B cell (primary cell): ENCODE measurements around the gene DNAJB6. TPM values are rescaled to one million over a fixed set of nuclear protein-coding genes. Genes with fewer than 3 reads are reported as not detected.

ENCODE experiments used
- ATAC-seq: fragments of 200-7000 bp; cut with Tn5 transposase; one replicate; pipeline ENCODE4 v1.10.0; 2021; ENCODE audit warnings: low read depth, mild to moderate bottlenecking, moderate number of reproducible peaks, moderate library complexity
- CTCF ChIA-PET: fragments of 350-600 bp; sonication (Branson Sonifier 250); formaldehyde crosslinking; loops from one replicate; lab custom pipeline; 2021; ENCODE audit warnings: antibody characterized with exemption, inconsistent platforms; lab: Charles Lee
- POLR2A ChIA-PET: fragments of 350-600 bp; sonication (Branson Sonifier 250); formaldehyde crosslinking; loops from one replicate; lab custom pipeline; 2021; ENCODE audit warnings: antibody characterized with exemption; lab: Charles Lee
- DNase-seq: peaks from one replicate; pipeline ENCODE4 v3.0.0; 2013
- H2AFZ ChIP-seq: 2 replicates; pipeline ENCODE4 v1.6.1; 2012; ENCODE audit warnings: mild to moderate bottlenecking, low read depth, low read length; ENCODE audit not compliant: insufficient read depth, poor library complexity, severe bottlenecking
- H3K27ac ChIP-seq, 2 donors: 1 replicate in 1 of 2; 2 replicates in 1 of 2; pipeline ENCODE4 v1.5.1; 2012 to 2013; ENCODE audit warnings: low read length in 2 of 2, mild to moderate bottlenecking in 2 of 2, moderate library complexity in 1 of 2
- H3K27me3 ChIP-seq, 4 experiments: fragments of 200-600 bp in 1 of 4; sonication (generic) in 1 of 4; replicated peaks in 1 of 4; 1 replicate in 2 of 4; 2 replicates in 2 of 4; pipeline versions ENCODE4 v1.6.1 to v1.7.0; 2013 to 2016; ENCODE audit warnings: low read length in 3 of 4, mild to moderate bottlenecking in 2 of 4, mixed read lengths in 1 of 4, moderate library complexity in 1 of 4; ENCODE audit not compliant: insufficient read depth in 4 of 4, control insufficient read depth in 3 of 4; ENCODE audit errors: control extremely low read depth in 1 of 4
- H3K36me3 ChIP-seq, 2 experiments: replicated peaks in 1 of 2; 1 replicate in 1 of 2; 2 replicates in 1 of 2; pipeline versions ENCODE4 v1.6.1 to v1.7.1; 2013; ENCODE audit warnings: low read length in 1 of 2; ENCODE audit not compliant: insufficient read depth in 2 of 2, control insufficient read depth in 1 of 2; ENCODE audit errors: control extremely low read depth in 1 of 2, extremely low read depth in 1 of 2
- H3K4me1 ChIP-seq, 2 donors: fragments of 200-600 bp in 1 of 2; sonication (generic) in 1 of 2; 1 replicate in 1 of 2; 2 replicates in 1 of 2; pipeline versions ENCODE4 v1.5.1 to v1.6.1; 2013 to 2017; ENCODE audit warnings: low read length in 2 of 2; ENCODE audit not compliant: control insufficient read depth in 2 of 2, insufficient read depth in 2 of 2
- H3K4me2 ChIP-seq: replicated peaks from 2 replicates; pipeline ENCODE3; 2012; ENCODE audit warnings: mild to moderate bottlenecking, low read depth, low read length; ENCODE audit not compliant: poor library complexity, severe bottlenecking
- H3K4me3 ChIP-seq, 5 experiments: fragments of 200-600 bp in 1 of 5; sonication (generic) in 1 of 5; 1 replicate in 3 of 5; 2 replicates in 2 of 5; pipeline versions ENCODE4 v1.5.1 to v1.7.0; 2011 to 2016; ENCODE audit warnings: low read length in 4 of 5, mild to moderate bottlenecking in 4 of 5, low read depth in 2 of 5, control low read depth in 1 of 5, moderate library complexity in 1 of 5; ENCODE audit not compliant: insufficient read depth in 1 of 5; ENCODE audit errors: control extremely low read depth in 1 of 5, extremely low read depth in 1 of 5
- H3K79me2 ChIP-seq: fragments of 200-600 bp; sonication (generic); one replicate; pipeline ENCODE4 v1.6.0; 2016; ENCODE audit warnings: low read length; ENCODE audit not compliant: control insufficient read depth, insufficient read depth
- H3K9ac ChIP-seq: fragments of 200-600 bp; sonication (generic); 2 replicates; pipeline ENCODE4 v1.6.1; 2017; ENCODE audit warnings: mild to moderate bottlenecking, low read length, moderate library complexity
- H3K9me3 ChIP-seq, 3 donors: one replicate each; pipeline versions ENCODE4 v1.6.1 to v1.7.1; 2013; ENCODE audit warnings: low read length in 2 of 3; ENCODE audit not compliant: control insufficient read depth in 2 of 3, insufficient read depth in 1 of 3; ENCODE audit errors: control extremely low read depth in 1 of 3
- H4K20me1 ChIP-seq: 2 replicates; pipeline ENCODE4 v1.6.0; 2012; ENCODE audit warnings: mild to moderate bottlenecking, low read length; ENCODE audit not compliant: insufficient read depth, control insufficient read depth, poor library complexity, severe bottlenecking
- H3K27ac Mint-ChIP-seq: one replicate; pipeline ENCODE4 v1.8.0; 2021; ENCODE audit warnings: mixed read lengths
- H3K27me3 Mint-ChIP-seq: one replicate; pipeline ENCODE4 v1.8.0; 2021; ENCODE audit warnings: mixed read lengths
- H3K4me1 Mint-ChIP-seq: one replicate; pipeline ENCODE4 v1.8.0; 2021; ENCODE audit warnings: mixed read lengths
- H3K4me3 Mint-ChIP-seq: one replicate; pipeline ENCODE4 v1.8.0; 2021; ENCODE audit warnings: mixed read lengths
- H3K9me3 Mint-ChIP-seq: one replicate; pipeline ENCODE4 v1.8.0; 2022; ENCODE audit warnings: mixed read lengths; ENCODE audit not compliant: insufficient read depth
- CTCF ChIP-seq: fragments of 200-600 bp; IDR thresholded peaks from one replicate; pipeline ENCODE4 v1.8.0; 2022; ENCODE audit warnings: antibody characterized with exemption, mild to moderate bottlenecking
- EZH2 ChIP-seq: IDR thresholded peaks from 2 replicates; pipeline ENCODE4 v1.6.1; 2012; ENCODE audit warnings: borderline replicate concordance, low read depth, mild to moderate bottlenecking, moderate library complexity, low read length; ENCODE audit not compliant: insufficient read depth, poor library complexity, severe bottlenecking
- WGBS: methylation state at CpG from one replicate; pipeline ENCODE4 v1.1.5; 2013; ENCODE audit warnings: missing lambda C conversion rate; ENCODE audit not compliant: insufficient coverage; 5-methylcytosine and 5-hydroxymethylcytosine counted together
- intact Hi-C: fragments of 100-400 bp; cut with micrococcal nuclease; formaldehyde crosslinking; loops from one replicate; pipeline ENCODE4 v1.10.0; 2022
- polyA plus RNA-seq: library from polyadenylated mRNA; depleted of rRNA; stranded (reverse); fragments of >200 nt; gene quantifications from 2 replicates; pipeline ENCODE4 v1.2.3, GENCODE V29; 2012
- total RNA-seq, 2 donors: library from RNA; stranded (reverse); fragments of 120-200 nt in 1 of 2; gene quantifications; 1 replicate in 1 of 2; 2 replicates in 1 of 2; pipeline versions ENCODE4 v1.2.3 to v1.2.4, GENCODE V29; 2013 to 2022

The DNAJB6 gene
- total and polyA plus RNA-seq, 2 donors (not counting 1 experiment from before 2014, with no cell fraction given), result 22.4 to 116 TPM

GRCh38 chr7:157438121-157439025 lies 101.6 kb downstream of the DNAJB6 start:
- no peak overlapping the region for H3K4me3 ChIP-seq
- TF ChIP-seq EZH2, result no peak
- no peak for TF ChIP-seq CTCF

GRCh38 chr7:157439149-157439548 lies 102.3 kb downstream of the DNAJB6 start:
- Mint-ChIP-seq H3K4me3 (no peak overlapping the region), H3K27ac (no peak overlapping the region), H3K9me3 (no peaks in the 10 kb centered on the region), H3K27me3 (peaks cover 9% of the 10 kb centered on the region), H3K4me1 (no peaks in the 10 kb centered on the region)
- Histone ChIP-seq H2AFZ (no peak overlapping the region), H3K9me3 (peaks cover 0 to 8% (median 0%) of the 10 kb centered on the region in 3 donors), H3K79me2 (no peaks in the 10 kb centered on the region), H3K4me1 (no peaks in the 10 kb centered on the region), H3K9ac (no peak overlapping the region), H4K20me1 (no peaks in the 10 kb centered on the region), H3K4me3 (no peak overlapping the region), H3K4me2 (no peak overlapping the region), H3K36me3 (no peaks in the 10 kb centered on the region), H3K27ac (no peak overlapping the region), H3K27me3 (no peaks in the 10 kb centered on the region)
- DNase-seq (no peak), ATAC-seq (no peak)
- TF ChIP-seq EZH2 (no peak), CTCF (no peak)
- ChIA-PET POLR2A (no interaction called here), CTCF (no interaction called here)
- 98% methylated on average over 6 of the region's 6 CpGs for WGBS
- intact Hi-C loops, result no loop called here

More at GRCh38 chr7:157438121-157439025, 101.6 kb downstream of the DNAJB6 start:
- H3K27me3 ChIP-seq, result no peaks in the 10 kb centered on the region
- intact Hi-C loops, result no loop called here
- Mint-ChIP-seq H3K27ac (no peak overlapping the region), H3K4me1 (peaks cover 3% of the 10 kb centered on the region), H3K4me3 (no peak overlapping the region), H3K27me3 (peaks cover 5% of the 10 kb centered on the region), H3K9me3 (no peaks in the 10 kb centered on the region)
- no peaks in the 10 kb centered on the region for H4K20me1 ChIP-seq
- H3K4me2 ChIP-seq, result no peak overlapping the region
- H3K9ac ChIP-seq, result no peak overlapping the region
- H3K9me3 ChIP-seq, result peaks cover 0 to 10% (median 0%) of the 10 kb centered on the region in 3 donors
- no peak for ATAC-seq
- H3K4me1 ChIP-seq, result no peaks in the 10 kb centered on the region
- DNase-seq, result no peak
- H3K79me2 ChIP-seq, result no peaks in the 10 kb centered on the region
- CTCF ChIA-PET, result no interaction called here
- WGBS, result 85% methylated on average over 18 of the region's 18 CpGs
- no peak overlapping the region for H2AFZ ChIP-seq
- POLR2A ChIA-PET, result no interaction called here
- no peak overlapping the region for H3K27ac ChIP-seq
- no peaks in the 10 kb centered on the region for H3K36me3 ChIP-seq
